Prostate gland (tissue), 2 donors: ENCODE results near the gene RAD51B. TPM values are rescaled to one million over a fixed set of nuclear protein-coding genes. Genes with fewer than 3 reads are reported as not detected.

ENCODE experiments used
- DNase-seq: peaks from one replicate; pipeline ENCODE4 v3.0.0-alpha.2; 2019; ENCODE audit warnings: low spot score
- H3K27ac ChIP-seq, 2 donors: fragments of 200-600 bp; sonication (generic); 2 replicates each; pipeline ENCODE4 v1.5.1; 2017 to 2019
- H3K27me3 ChIP-seq: fragments of 200-600 bp; sonication (generic); replicated peaks from 2 replicates; pipeline ENCODE4 v1.5.1; 2019; ENCODE audit not compliant: insufficient read depth
- H3K36me3 ChIP-seq, 2 donors: fragments of 200-600 bp; sonication (generic); 1 replicate in 1 of 2; 2 replicates in 1 of 2; pipeline versions ENCODE4 v1.5.1 to v1.8.1; 2017 to 2019
- H3K4me1 ChIP-seq: fragments of 200-600 bp; sonication (generic); replicated peaks from 2 replicates; pipeline ENCODE4 v1.5.1; 2019
- H3K4me3 ChIP-seq, 2 donors: fragments of 200-600 bp; sonication (generic); 2 replicates each; pipeline ENCODE4 v1.5.1; 2017 to 2019
- H3K9me3 ChIP-seq: fragments of 200-600 bp; sonication (generic); 2 replicates; pipeline ENCODE4 v1.5.1; 2017
- CTCF ChIP-seq, 4 experiments: fragments of 200-600 bp in 2 of 4; fragments of 450-650 bp in 2 of 4; sonication (generic) in 2 of 4; IDR thresholded peaks; 1 replicate in 3 of 4; 2 replicates in 1 of 4; pipeline ENCODE4 v1.5.1; 2016 to 2019; ENCODE audit warnings: antibody characterized with exemption in 4 of 4, mild to moderate bottlenecking in 2 of 4, moderate library complexity in 2 of 4
- POLR2A ChIP-seq: fragments of 450-650 bp; IDR thresholded peaks from one replicate; pipeline ENCODE4 v1.6.1; 2016; ENCODE audit warnings: antibody characterized with exemption, mild to moderate bottlenecking
- POLR2AphosphoS5 ChIP-seq: sonication (generic); formaldehyde crosslinking; IDR thresholded peaks from one replicate; pipeline ENCODE4 v1.6.1; 2017; ENCODE audit warnings: antibody characterized with exemption
- WGBS: methylation state at CpG from one replicate; pipeline ENCODE4 v1.1.5; 2018; 5-methylcytosine and 5-hydroxymethylcytosine counted together
- intact Hi-C: fragments of 100-400 bp; cut with DNase I; formaldehyde crosslinking; loops from one replicate; pipeline ENCODE4 v1.14.2; 2022
- total RNA-seq, 2 donors: library from RNA; depleted of rRNA; stranded (reverse); fragments of >200 nt; gene quantifications; one replicate each; pipeline ENCODE4 v1.1.0, GENCODE V29; 2016

RAD51B gene
- total RNA-seq, 2 donors from 2014 or later, result 14.9 to 35.8 TPM

- DNase-seq, result no peak
- H3K4me3 ChIP-seq, result no peak overlapping the region
- H3K27ac ChIP-seq, result no peak overlapping the region
- no peaks in the 10 kb centered on the region for H3K36me3 ChIP-seq
- H3K9me3 ChIP-seq, result no peaks in the 10 kb centered on the region
- intact Hi-C loops, result no loop called here
- no peaks in the 10 kb centered on the region for H3K27me3 ChIP-seq
- TF ChIP-seq POLR2AphosphoS5, result peak; percentile 40
- TF ChIP-seq POLR2A, result no peak
- WGBS, result 18% methylated on average over 4 of the region's 4 CpGs
- H3K4me1 ChIP-seq, result no peaks in the 10 kb centered on the region
Measured at GRCh38 chr14:68011406-68012028, 191.9 kb downstream of the RAD51B start.

GRCh38 chr14:68012871-68013270, 193.3 kb downstream of the RAD51B start:
- Histone ChIP-seq H3K27me3 (no peaks in the 10 kb centered on the region), H3K4me3 (no peak overlapping the region), H3K9me3 (no peaks in the 10 kb centered on the region), H3K4me1 (no peaks in the 10 kb centered on the region), H3K36me3 (no peaks in the 10 kb centered on the region), H3K27ac (no peak overlapping the region)
- WGBS, result 91% methylated on average over 1 of the region's 1 CpG
- TF ChIP-seq POLR2AphosphoS5 (no peak), CTCF (IDR thresholded peaks at IDR 0.05) (no peak), POLR2A (no peak)
- intact Hi-C loops, result no loop called here
- DNase-seq, result no peak

GRCh38 chr14:68013326-68013725, 193.7 kb downstream of the RAD51B start:
- WGBS, result 82% methylated on average over 2 of the region's 2 CpGs
- Histone ChIP-seq H3K4me1 (no peaks in the 10 kb centered on the region), H3K36me3 (no peaks in the 10 kb centered on the region), H3K9me3 (no peaks in the 10 kb centered on the region), H3K4me3 (no peak overlapping the region), H3K27me3 (no peaks in the 10 kb centered on the region), H3K27ac (no peak overlapping the region)
- intact Hi-C loops, result no loop called here
- no peak for DNase-seq
- TF ChIP-seq CTCF (IDR thresholded peaks at IDR 0.05) (no peak), POLR2AphosphoS5 (no peak), POLR2A (no peak)

GRCh38 chr14:68014771-68015170, 195.2 kb downstream of the RAD51B start:
- 62% methylated on average over 2 of the region's 2 CpGs for WGBS
- no peaks in the 10 kb centered on the region for H3K36me3 ChIP-seq
- no peaks in the 10 kb centered on the region for H3K4me1 ChIP-seq
- no peak overlapping the region for H3K4me3 ChIP-seq
- H3K27ac ChIP-seq, result no peak overlapping the region
- DNase-seq, result no peak
- TF ChIP-seq POLR2A, result no peak
- no peak for TF ChIP-seq POLR2AphosphoS5
- no peak for TF ChIP-seq CTCF (IDR thresholded peaks at IDR 0.05)
- H3K27me3 ChIP-seq, result no peaks in the 10 kb centered on the region
- intact Hi-C loops, result no loop called here
- no peaks in the 10 kb centered on the region for H3K9me3 ChIP-seq

- no peaks in the 10 kb centered on the region for H3K36me3 ChIP-seq
- no peak for DNase-seq
- H3K4me3 ChIP-seq, result no peak overlapping the region
- H3K27ac ChIP-seq, result no peak overlapping the region
- no peaks in the 10 kb centered on the region for H3K27me3 ChIP-seq
- no peaks in the 10 kb centered on the region for H3K4me1 ChIP-seq
- WGBS, result 74% methylated on average over 12 of the region's 12 CpGs
- no peak for TF ChIP-seq POLR2AphosphoS5
- no peak for TF ChIP-seq POLR2A
- TF ChIP-seq CTCF (IDR thresholded peaks at IDR 0.05), result no peak
- intact Hi-C loops, result no loop called here
- no peaks in the 10 kb centered on the region for H3K9me3 ChIP-seq
Measured at GRCh38 chr14:68015356-68016254, 196.0 kb downstream of the RAD51B start.
